Astrocyte (in vitro differentiated cells and primary cell): ENCODE results near the gene POLG2. TPM values are rescaled to one million over a fixed set of nuclear protein-coding genes. Genes with fewer than 3 reads are reported as not detected.
"Not testable (repeated sequence)": the region's sequence is repeated elsewhere in the genome, so short reads cannot be mapped to it uniquely, and the experiment has no call there.

Source experiments
- DNase-seq: peaks from one replicate; pipeline ENCODE4 v3.0.0-alpha.2; 2010; ENCODE audit warnings: low read depth
- FAIRE-seq: peaks from 2 replicates; lab custom pipeline; 2011; peaks lifted over from hg19 to GRCh38; lab: Jason Lieb, UNC
- H2AFZ ChIP-seq: 2 replicates; pipeline ENCODE4 v1.6.0; 2012; ENCODE audit warnings: low read depth, low read length, inconsistent platforms
- H3K27ac ChIP-seq: 2 replicates; pipeline ENCODE4 v1.5.1; 2011; ENCODE audit warnings: low read depth, low read length, inconsistent platforms
- H3K27me3 ChIP-seq: 2 replicates; pipeline ENCODE4 v1.6.0; 2011; ENCODE audit warnings: low read length, inconsistent platforms; ENCODE audit not compliant: insufficient read depth
- H3K36me3 ChIP-seq: 2 replicates; pipeline ENCODE4 v1.5.1; 2011; ENCODE audit warnings: low read length, inconsistent platforms; ENCODE audit not compliant: insufficient read depth
- H3K4me1 ChIP-seq: 2 replicates; pipeline ENCODE4 v1.5.1; 2011; ENCODE audit warnings: low read length, inconsistent platforms; ENCODE audit not compliant: insufficient read depth
- H3K4me2 ChIP-seq: 2 replicates; pipeline ENCODE4 v1.6.0; 2012; ENCODE audit warnings: low read length, inconsistent platforms
- H3K4me3 ChIP-seq: 2 replicates; pipeline ENCODE4 v1.5.1; 2011; ENCODE audit warnings: low read depth, mild to moderate bottlenecking, low read length, inconsistent platforms; ENCODE audit not compliant: insufficient read depth
- H3K79me2 ChIP-seq: 2 replicates; pipeline ENCODE4 v1.6.0; 2012; ENCODE audit warnings: mild to moderate bottlenecking, low read length, inconsistent platforms; ENCODE audit not compliant: insufficient read depth
- H3K9ac ChIP-seq: 2 replicates; pipeline ENCODE4 v1.6.0; 2012; ENCODE audit warnings: mild to moderate bottlenecking, low read length, inconsistent platforms
- H3K9me3 ChIP-seq: 2 replicates; pipeline ENCODE4 v1.5.1; 2012; ENCODE audit warnings: low read depth, mild to moderate bottlenecking, low read length, inconsistent platforms; ENCODE audit not compliant: insufficient read depth
- H4K20me1 ChIP-seq: 2 replicates; pipeline ENCODE4 v1.6.0; 2012; ENCODE audit warnings: low read length, inconsistent platforms; ENCODE audit not compliant: insufficient read depth
- H3K27ac Mint-ChIP-seq: one replicate; pipeline ENCODE4 v1.8.0; 2021; ENCODE audit warnings: mild to moderate bottlenecking, mixed read lengths; ENCODE audit not compliant: unreplicated experiment
- H3K27me3 Mint-ChIP-seq: one replicate; pipeline ENCODE4 v1.8.0; 2021; ENCODE audit warnings: low read depth, mixed read lengths; ENCODE audit not compliant: unreplicated experiment
- H3K36me3 Mint-ChIP-seq: one replicate; pipeline ENCODE4 v1.8.0; 2021; ENCODE audit warnings: low read depth, mixed read lengths; ENCODE audit not compliant: unreplicated experiment
- H3K4me1 Mint-ChIP-seq: one replicate; pipeline ENCODE4 v1.8.0; 2021; ENCODE audit warnings: low read depth, mixed read lengths; ENCODE audit not compliant: unreplicated experiment
- H3K4me3 Mint-ChIP-seq: one replicate; pipeline ENCODE4 v1.8.0; 2021; ENCODE audit warnings: mild to moderate bottlenecking, moderate library complexity, mixed read lengths; ENCODE audit not compliant: unreplicated experiment
- H3K9me3 Mint-ChIP-seq: one replicate; pipeline ENCODE4 v1.8.0; 2021; ENCODE audit warnings: mild to moderate bottlenecking, mixed read lengths; ENCODE audit not compliant: unreplicated experiment
- EZH2 ChIP-seq: IDR thresholded peaks from 2 replicates; pipeline ENCODE4 v1.6.1; 2012; ENCODE audit warnings: mild to moderate bottlenecking, low read length, inconsistent platforms; ENCODE audit not compliant: insufficient read depth
- total RNA-seq: library from RNA; stranded (reverse); gene quantifications from 2 replicates; pipeline ENCODE4 v1.2.1, GENCODE V29; 2021
- TF ChIP-seq, protein P1 (sequence below): IDR thresholded peaks from 2 replicates; pipeline ENCODE4 v1.5.1; 2011; ENCODE audit warnings: low read depth, mild to moderate bottlenecking, inconsistent platforms, low read length, moderate library complexity; ENCODE audit not compliant: insufficient read depth

POLG2 gene
- total RNA-seq, 1 donor from 2014 or later: 16.2 TPM

DNA sequence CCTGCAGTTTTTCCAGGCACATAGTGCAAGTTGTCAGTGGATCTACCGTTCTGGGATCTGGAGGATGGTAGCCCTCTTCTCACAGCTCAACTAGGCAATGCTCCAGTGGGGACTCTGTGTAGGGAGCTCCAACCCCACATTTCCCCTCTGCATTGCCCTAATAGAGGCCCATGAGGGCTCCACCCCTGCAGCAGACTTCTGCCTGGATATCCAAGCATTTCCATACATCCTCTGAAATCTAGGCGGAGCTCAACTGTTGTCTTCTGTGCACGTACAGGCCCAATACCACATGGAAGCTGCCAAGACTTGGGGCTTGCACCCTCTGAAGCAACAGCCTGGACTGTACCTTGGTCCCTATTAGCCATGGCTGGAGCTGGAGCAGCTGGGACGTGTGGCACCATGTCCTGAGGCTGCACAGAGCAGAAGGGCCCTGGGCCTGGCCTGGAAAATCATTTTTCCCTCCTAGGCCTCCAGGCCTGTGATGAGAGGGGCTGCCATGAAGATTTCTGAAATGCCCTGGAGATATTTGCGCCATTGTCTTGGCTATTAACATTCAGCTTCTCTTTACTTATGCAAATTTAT, 58.8 kb downstream of the POLG2 start:
- Histone ChIP-seq H3K36me3 (no peaks in the 10 kb centered on the region), H4K20me1 (no peaks in the 10 kb centered on the region), H3K27ac (no peak overlapping the region), H2AFZ (no peak overlapping the region), H3K9ac (no peak overlapping the region), H3K79me2 (no peaks in the 10 kb centered on the region), H3K9me3 (peaks cover 13% of the 10 kb centered on the region), H3K4me2 (no peak overlapping the region), H3K4me1 (no peaks in the 10 kb centered on the region), H3K4me3 (no peak overlapping the region), H3K27me3 (no peaks in the 10 kb centered on the region)
- DNase-seq: no peak
- TF ChIP-seq, protein P1, sequence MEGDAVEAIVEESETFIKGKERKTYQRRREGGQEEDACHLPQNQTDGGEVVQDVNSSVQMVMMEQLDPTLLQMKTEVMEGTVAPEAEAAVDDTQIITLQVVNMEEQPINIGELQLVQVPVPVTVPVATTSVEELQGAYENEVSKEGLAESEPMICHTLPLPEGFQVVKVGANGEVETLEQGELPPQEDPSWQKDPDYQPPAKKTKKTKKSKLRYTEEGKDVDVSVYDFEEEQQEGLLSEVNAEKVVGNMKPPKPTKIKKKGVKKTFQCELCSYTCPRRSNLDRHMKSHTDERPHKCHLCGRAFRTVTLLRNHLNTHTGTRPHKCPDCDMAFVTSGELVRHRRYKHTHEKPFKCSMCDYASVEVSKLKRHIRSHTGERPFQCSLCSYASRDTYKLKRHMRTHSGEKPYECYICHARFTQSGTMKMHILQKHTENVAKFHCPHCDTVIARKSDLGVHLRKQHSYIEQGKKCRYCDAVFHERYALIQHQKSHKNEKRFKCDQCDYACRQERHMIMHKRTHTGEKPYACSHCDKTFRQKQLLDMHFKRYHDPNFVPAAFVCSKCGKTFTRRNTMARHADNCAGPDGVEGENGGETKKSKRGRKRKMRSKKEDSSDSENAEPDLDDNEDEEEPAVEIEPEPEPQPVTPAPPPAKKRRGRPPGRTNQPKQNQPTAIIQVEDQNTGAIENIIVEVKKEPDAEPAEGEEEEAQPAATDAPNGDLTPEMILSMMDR: no peak
- TF ChIP-seq EZH2: no peak
- Mint-ChIP-seq H3K36me3 (peaks cover 2% of the 10 kb centered on the region), H3K4me3 (no peak overlapping the region), H3K27ac (no peak overlapping the region), H3K9me3 (peaks cover 23% of the 10 kb centered on the region), H3K27me3 (no peaks in the 10 kb centered on the region), H3K4me1 (peaks cover 3% of the 10 kb centered on the region)
- no peak for FAIRE-seq

DNA sequence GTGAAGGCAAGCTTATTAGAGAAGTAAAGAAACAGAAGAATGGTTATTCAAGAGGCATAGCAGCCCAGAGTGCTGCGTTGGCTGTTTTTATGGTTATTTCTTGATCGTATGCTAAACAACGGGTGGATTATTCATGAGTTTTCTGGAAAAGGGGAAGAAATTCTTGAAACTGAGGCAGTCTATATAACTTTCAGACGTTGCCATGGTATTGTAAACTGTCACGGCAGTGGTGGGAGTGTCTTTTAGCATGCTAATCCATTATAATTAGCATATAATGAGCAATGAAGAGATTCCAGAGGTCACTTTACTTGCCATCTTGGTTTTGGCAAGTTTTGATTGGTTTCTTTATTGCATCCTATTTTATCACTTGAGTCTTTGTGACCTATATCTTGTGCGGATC, 65.3 kb downstream of the POLG2 start:
- Histone ChIP-seq H3K36me3 (no peaks in the 10 kb centered on the region), H3K4me1 (no peaks in the 10 kb centered on the region), H3K27ac (no peak overlapping the region), H3K9me3 (no peaks in the 10 kb centered on the region), H4K20me1 (no peaks in the 10 kb centered on the region), H3K4me2 (no peak overlapping the region), H3K27me3 (peaks cover 17% of the 10 kb centered on the region), H3K9ac (no peak overlapping the region), H3K79me2 (no peaks in the 10 kb centered on the region), H3K4me3 (no peak overlapping the region), H2AFZ (no peak overlapping the region)
- TF ChIP-seq, protein P1: no peak
- no peak for TF ChIP-seq EZH2
- no peak for FAIRE-seq
- no peak for DNase-seq
- H3K27me3 Mint-ChIP-seq: peaks cover 9% of the 10 kb centered on the region
- H3K27ac Mint-ChIP-seq: no peak overlapping the region
- H3K4me3 Mint-ChIP-seq: no peak overlapping the region
- no peaks in the 10 kb centered on the region for H3K4me1 Mint-ChIP-seq
- H3K9me3 Mint-ChIP-seq: no peaks in the 10 kb centered on the region
- no peaks in the 10 kb centered on the region for H3K36me3 Mint-ChIP-seq

DNA sequence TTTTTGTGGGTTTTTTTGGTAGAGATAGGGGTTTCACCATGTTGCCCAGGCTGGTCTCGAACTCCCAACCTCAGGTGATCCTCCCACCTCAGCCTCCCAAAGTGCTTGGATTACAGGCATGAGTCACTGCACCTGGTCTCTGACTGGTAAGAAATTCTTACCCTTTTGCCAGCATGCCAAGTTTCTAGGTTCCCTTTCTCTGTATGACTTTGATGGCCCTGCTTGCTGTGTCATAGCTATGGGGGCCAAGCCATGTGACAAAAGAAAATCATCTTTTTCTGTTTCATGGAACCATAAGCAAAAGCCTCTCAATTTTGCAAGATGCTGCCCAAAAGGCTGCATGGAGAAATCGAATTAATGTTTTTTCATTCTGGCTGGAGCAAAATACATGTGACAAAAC, 66.8 kb downstream of the POLG2 start:
- H3K4me3 Mint-ChIP-seq, H3K36me3 Mint-ChIP-seq, H3K4me1 ChIP-seq, H3K79me2 ChIP-seq, H2AFZ ChIP-seq, H3K9ac ChIP-seq, H4K20me1 ChIP-seq, H3K9me3 ChIP-seq, H3K4me2 ChIP-seq, H3K4me3 ChIP-seq, H3K36me3 ChIP-seq, H3K27ac ChIP-seq, H3K27ac Mint-ChIP-seq, H3K9me3 Mint-ChIP-seq, FAIRE-seq, H3K4me1 Mint-ChIP-seq, DNase-seq: not testable (repeated sequence)
- peaks cover 20% of the 10 kb centered on the region for H3K27me3 ChIP-seq
- H3K27me3 Mint-ChIP-seq: peaks cover 12% of the 10 kb centered on the region
